HG03565 (cell line): ENCODE measurements around the gene CEP95.
"Not testable (repeated sequence)": the region's sequence is repeated elsewhere in the genome, so short reads cannot be mapped to it uniquely, and the experiment has no call there.

Source experiments
- ATAC-seq: cut with Tn5 transposase; IDR thresholded peaks from one replicate; pipeline ENCODE4 v1.9.1; 2021; ENCODE audit warnings: mild to moderate bottlenecking, moderate library complexity; ENCODE audit not compliant: unreplicated experiment

Gene CEP95, protein sequence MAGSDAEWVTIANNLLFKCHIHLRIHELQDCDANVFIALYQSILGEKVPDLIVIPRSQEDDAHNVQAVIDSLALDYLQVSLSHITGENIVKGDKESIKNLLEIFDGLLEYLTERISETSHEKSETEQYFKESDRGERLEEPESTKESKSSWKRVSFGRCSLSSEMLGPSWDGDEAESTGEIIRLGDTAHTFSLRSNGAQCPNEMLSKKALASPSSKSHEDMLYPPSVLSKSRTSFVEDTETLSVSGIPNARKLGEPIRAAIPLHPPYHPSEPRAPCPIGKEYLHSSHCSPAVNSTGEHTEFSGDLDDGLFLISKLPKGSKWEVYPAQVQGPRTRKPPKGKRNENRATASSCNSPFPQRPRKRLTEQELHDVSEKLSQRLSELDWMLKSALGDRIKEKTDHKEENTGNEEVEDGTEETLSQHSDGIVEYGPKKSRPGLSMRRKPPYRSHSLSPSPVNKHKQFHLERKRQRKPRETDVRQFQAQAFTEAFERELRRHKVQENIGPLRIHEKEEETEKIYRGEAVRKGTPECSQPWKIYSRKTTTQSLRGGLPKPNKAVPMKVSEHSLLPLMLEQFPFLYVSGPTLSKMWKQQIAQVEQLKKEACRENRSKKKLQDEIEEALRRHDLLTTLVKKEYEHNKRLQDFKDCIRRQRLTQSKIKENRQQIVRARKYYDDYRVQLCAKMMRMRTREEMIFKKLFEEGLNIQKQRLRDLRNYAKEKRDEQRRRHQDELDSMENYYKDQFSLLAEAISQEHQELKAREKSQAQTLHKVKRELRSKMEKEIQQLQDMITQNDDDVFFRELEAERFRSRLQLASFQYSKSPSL

GRCh38 chr17:64506576-64507412 lies at the start of gene CEP95:
CEP95 (plus strand) TSS chr17:64506977; CDS start chr17:64507098, 121 bp downstream.
- peak; percentile 39 for ATAC-seq

DNA sequence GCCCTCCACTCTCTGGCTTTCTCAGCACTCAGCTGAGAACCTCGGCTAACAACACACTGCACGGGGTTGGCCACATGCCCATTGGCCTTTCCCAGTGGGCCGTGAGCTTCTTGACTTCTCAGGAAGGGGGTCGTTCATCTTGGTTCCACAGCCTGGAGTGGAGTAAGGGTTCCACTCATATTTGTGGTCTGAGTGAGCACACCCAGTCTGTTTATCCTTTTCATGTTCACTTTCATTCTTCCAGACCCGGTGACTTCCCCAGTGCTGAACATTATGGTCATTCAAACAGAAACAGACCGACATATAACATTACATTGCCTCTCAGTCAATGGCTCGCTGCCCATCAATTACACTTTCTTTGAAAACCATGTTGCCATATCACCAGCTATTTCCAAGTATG lies 49.6 kb upstream of the CEP95 start:
- no peak for ATAC-seq

- ATAC-seq: no peak
Observed at GRCh38 chr17:64458756-64459155, 48.0 kb upstream of the CEP95 start.

GRCh38 chr17:64459284-64459747 lies 47.5 kb upstream of the CEP95 start:
- ATAC-seq: no peak

- not testable (repeated sequence) for ATAC-seq
Observed at GRCh38 chr17:64459818-64460217, 47.0 kb upstream of the CEP95 start.

- no peak for ATAC-seq
Observed at GRCh38 chr17:64460955-64461354, 45.8 kb upstream of the CEP95 start.

GRCh38 chr17:64461788-64462187 lies 45.0 kb upstream of the CEP95 start:
- no peak for ATAC-seq

GRCh38 chr17:64466019-64466735 lies 40.6 kb upstream of the CEP95 start:
- ATAC-seq: no peak

DNA sequence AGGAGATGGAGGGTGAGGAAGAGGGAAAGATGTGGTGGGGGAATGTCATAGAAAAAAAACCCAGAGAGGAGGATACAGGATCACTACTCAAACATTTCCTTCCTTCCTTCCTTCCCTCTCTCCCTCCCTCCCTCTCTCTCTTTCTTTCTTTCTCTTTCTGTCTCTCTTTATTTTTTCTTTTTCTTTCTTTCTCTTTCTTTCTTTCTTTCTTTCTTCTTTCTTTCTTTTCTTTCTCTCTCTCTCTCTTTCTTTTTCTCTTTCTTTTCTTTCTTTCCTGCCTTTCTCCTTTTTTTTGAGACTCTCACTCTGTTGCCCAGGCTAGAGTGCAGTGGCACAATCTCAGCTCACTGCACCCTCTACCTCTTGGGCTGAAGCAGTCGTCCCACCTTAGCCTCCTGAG lies 39.9 kb upstream of the CEP95 start:
- ATAC-seq: not testable (repeated sequence)

DNA sequence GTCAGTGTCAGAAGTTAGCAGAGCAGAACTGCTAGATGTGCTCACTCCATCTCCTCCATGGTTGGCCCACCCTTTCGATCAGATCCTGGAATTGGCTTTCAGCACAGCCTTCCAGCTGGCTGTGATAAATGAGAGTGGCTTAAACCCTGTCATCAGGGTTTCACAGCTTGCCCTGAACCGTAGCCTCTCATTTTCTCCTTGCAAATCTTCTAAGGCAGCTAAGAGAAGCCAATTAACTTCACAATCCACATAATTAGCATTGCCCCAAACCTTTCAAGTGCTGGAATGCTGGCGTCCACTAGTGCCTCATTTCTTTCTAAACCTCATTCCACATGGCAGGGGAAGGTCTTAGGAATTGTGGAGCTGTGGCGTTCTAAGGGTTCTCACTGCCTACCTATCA lies 36.2 kb upstream of the CEP95 start:
- ATAC-seq: no peak

DNA sequence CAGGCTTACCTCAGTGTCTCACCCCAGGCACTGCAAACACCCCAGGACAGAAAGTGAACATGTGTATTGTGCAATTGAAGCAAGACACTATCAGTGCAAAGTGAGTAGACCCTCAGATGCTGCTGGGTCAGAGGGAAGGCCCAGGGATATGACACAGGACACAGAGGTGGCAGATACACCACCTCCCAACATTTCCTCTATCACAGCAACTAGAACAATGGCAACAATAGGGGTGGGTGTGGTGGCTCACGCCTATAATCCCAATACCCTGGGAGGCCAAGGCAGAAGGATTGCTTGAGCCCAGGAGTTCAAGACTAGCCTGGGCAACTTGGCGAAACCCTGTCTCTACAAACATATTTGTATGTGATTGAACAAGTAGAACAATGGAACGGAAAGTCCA lies 35.3 kb upstream of the CEP95 start:
- ATAC-seq: no peak

DNA sequence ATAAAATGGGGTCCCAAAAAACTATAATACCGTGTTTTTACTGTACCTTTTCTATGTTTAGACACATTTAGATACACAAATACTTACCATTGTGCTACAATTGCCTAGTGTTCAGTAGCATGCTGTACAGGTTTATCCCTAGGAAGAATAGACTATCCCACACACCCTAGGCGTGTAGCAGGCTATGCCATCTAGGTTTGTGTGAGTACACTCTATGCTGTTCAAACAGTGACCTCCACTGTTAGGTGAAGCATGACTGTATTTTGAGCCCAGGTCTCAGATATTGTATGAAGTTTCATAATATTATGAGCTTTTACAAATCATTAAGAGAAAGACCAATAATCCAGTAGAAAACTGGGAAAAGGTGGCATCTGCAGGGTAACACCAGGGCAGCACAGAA lies 34.2 kb upstream of the CEP95 start:
- ATAC-seq: no peak

DNA sequence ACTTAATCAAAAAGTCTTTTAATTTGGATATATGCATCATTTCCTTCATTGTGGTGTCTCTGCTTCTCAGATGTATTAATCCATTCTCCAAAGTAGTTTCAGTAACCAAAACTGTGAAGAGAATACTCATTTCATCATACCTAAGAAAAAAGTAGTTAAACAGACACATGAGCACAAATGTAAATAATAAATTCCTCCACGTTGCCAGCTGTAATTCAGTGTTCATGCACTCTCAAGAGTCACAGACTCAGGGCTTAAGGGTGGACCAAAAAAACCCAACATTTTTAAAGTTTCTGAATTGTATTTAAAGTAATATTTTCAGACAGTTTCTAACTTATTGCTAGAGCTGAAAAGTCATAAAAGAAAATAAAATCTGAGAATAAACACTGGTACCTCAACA lies 28.9 kb upstream of the CEP95 start:
- ATAC-seq: no peak

- ATAC-seq: no peak
Observed at GRCh38 chr17:64480951-64481350, 25.8 kb upstream of the CEP95 start.

- ATAC-seq: no peak
Observed at GRCh38 chr17:64484380-64484779, 22.4 kb upstream of the CEP95 start.

DNA sequence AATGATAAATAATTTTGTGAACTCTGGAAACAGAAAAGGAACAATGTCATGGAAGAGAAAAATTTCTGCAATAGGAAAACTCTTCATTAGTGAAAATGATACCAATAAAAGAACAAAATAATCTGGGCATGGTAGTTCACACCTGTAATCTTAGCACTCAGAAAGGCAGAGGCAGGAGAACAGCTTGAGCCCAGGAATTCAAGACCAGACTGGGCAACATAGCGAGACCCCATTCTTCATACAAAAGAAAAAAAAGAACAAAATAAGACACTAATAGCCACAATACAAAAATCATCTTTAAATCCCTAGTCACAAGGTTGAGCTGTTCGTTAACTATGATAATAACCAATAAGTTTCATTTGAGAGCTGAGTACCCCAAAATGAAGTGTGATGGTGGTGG lies 18.5 kb upstream of the CEP95 start:
- ATAC-seq: no peak

DNA sequence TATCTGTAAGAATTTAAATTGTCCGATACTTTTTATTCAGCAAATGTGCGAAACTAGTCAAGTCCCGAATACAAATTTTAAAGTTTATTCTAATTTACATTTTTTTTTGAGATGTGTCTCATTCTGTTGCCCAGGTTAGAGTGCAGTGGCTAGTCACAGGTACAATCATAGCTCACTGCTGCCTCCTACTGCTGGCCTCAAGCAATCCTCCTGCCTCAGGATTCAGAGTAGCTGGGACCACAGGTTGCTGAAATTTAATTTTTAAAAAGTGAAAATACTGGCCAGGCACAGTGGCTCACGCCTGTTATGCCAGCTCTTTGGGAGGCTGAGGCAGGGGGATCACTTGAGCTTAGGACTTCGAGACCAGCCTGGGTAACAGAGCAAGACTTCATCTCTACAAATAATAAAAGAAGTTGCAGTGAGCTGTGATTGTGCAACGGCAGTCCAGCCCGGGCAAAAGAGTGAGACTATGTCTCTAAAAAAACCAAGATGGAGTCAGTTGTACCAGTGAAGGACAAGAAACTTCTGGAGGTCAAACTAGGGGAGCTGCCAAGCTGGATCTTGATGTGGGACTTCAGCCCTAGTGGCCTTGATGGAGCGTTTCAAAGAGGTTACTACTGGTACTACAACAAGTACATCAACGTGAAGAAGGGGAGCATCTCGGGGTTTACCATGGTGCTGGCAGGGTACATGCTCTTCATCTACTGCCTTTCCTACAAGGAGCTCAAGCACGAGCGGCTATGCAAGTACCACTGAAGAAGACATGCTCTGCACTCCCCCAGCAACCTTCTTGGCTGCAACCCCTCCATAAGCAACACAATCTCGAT lies 15.5 kb upstream of the CEP95 start:
- ATAC-seq: no peak

GRCh38 chr17:64491994-64492393 lies 14.8 kb upstream of the CEP95 start:
- ATAC-seq: no peak

- no peak for ATAC-seq
Observed at GRCh38 chr17:64492481-64493109, 14.2 kb upstream of the CEP95 start.
